Measurements from ENCODE around the gene MDC1. TPM values are rescaled to one million over a fixed set of nuclear protein-coding genes. Genes with fewer than 3 reads are reported as not detected.

Gene MDC1
- total RNA-seq, 4 donors from 2014 or later, result 10.4 to 27.0 (median 16.3) TPM

- peaks cover 65% of the 10 kb centered on the region for H3K4me1 ChIP-seq
- H3K4me3 ChIP-seq, result no peak overlapping the region
- TF ChIP-seq CTCF (IDR thresholded peaks at IDR 0.05) (no peak), POLR2AphosphoS5 (IDR thresholded peaks at IDR 0.05) (no peak), POLR2A (IDR thresholded peaks at IDR 0.05) (no peak), EP300 (IDR thresholded peaks at IDR 0.05) (no peak)
- H3K27me3 ChIP-seq, result no peaks in the 10 kb centered on the region
- DNase-seq (ENCODE audit: low spot score in 2 of 2), result no peak
- 84% methylated on average over 3 of the region's 3 CpGs for WGBS
- no peaks in the 10 kb centered on the region for H3K9me3 ChIP-seq
- H3K36me3 ChIP-seq, result no peaks in the 10 kb centered on the region
- H3K27ac ChIP-seq, result no peak overlapping the region
Measured at GRCh38 chr6:30754631-30755030, 37.5 kb upstream of the MDC1 start.

DNA sequence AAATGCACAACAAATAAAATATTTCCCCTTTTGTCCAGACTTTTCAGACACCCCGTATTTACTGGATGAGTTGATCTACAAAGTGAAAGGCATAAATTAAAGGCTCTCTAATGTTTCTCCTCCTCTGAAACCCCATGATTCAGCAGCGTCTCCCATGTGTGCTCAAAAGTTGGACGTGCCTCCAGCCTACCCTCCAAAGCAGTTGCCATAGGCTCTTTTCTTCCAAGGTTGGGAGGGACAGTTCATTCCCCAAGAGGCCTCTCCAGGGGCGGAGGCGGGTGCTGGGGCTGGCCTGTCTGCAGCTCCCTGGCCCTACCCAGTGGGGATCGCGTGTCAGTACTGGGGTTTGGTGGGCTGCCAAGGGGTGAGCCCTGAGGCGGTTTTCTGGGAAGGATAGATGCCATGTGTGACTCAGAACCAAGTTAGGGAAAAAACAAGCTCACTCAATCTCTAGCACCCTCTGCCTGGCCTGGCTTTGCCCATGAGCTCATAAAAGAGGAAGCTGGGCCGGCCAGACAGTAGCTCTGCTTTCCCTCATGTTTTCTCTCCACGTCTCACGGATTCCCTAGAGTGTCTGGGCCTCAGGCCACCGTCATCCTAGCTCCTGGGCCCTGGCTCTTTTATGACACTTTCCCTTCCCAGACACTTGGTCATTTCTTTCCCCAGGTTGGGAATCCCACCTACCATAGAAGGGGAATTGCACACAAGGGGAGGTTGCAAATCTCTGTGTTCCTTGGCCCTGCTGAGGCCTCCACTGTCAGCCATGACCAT lies 35.3 kb upstream of the MDC1 start:
- TF ChIP-seq POLR2AphosphoS5 (IDR thresholded peaks at IDR 0.05), result peak in 2 of 3 donors; percentile 74 to 84
- TF ChIP-seq EP300 (IDR thresholded peaks at IDR 0.05), result no peak
- Histone ChIP-seq H3K27me3 (no peaks in the 10 kb centered on the region), H3K4me3 (no peak overlapping the region), H3K36me3 (no peaks in the 10 kb centered on the region), H3K4me1 (peaks cover 75% of the 10 kb centered on the region), H3K27ac (peak overlapping the region; percentile 80), H3K9me3 (no peaks in the 10 kb centered on the region)
- WGBS, result 17% methylated on average over 12 of the region's 12 CpGs
- DNase-seq (ENCODE audit: low spot score in 2 of 2), result peak; percentile 96 to 97

DNA sequence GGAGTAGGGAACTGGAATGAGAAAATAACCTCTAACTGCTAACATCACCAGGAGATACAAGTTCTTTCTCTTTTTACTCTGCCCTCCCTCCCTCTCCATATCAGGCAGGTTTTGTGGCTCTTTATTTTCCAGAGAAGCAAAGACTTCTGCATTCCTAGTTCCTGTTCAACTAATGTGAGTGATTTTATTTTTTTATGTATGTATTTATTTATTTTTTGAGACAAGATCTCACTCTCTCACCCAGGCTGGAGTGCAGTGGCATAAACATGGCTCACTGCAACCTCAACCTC lies 33.2 kb upstream of the MDC1 start:
- H3K4me1 ChIP-seq, result peaks cover 62% of the 10 kb centered on the region
- no peak for DNase-seq (ENCODE audit: low spot score in 2 of 2)

GRCh38 chr6:30749554-30750378 lies 32.7 kb upstream of the MDC1 start:
- Histone ChIP-seq H3K27me3 (no peaks in the 10 kb centered on the region), H3K4me3 (no peak overlapping the region), H3K36me3 (no peaks in the 10 kb centered on the region), H3K27ac (peak overlapping the region; percentile 73), H3K4me1 (peaks cover 66% of the 10 kb centered on the region), H3K9me3 (no peaks in the 10 kb centered on the region)
- no peak for TF ChIP-seq CTCF (IDR thresholded peaks at IDR 0.05)
- TF ChIP-seq POLR2A (IDR thresholded peaks at IDR 0.05), result no peak
- no peak for TF ChIP-seq EP300 (IDR thresholded peaks at IDR 0.05)
- TF ChIP-seq POLR2AphosphoS5 (IDR thresholded peaks at IDR 0.05), result no peak
- WGBS, result 78% methylated on average over 12 of the region's 12 CpGs
- no peak for DNase-seq (ENCODE audit: low spot score in 2 of 2)

More for the DNA sequence above, 33.2 kb upstream of the MDC1 start:
- Histone ChIP-seq H3K9me3 (no peaks in the 10 kb centered on the region), H3K27me3 (no peaks in the 10 kb centered on the region), H3K27ac (peak overlapping the region; percentile 73), H3K4me3 (no peak overlapping the region), H3K36me3 (no peaks in the 10 kb centered on the region)
- no peak for TF ChIP-seq POLR2A (IDR thresholded peaks at IDR 0.05)
- no peak for TF ChIP-seq POLR2AphosphoS5 (IDR thresholded peaks at IDR 0.05)

DNA sequence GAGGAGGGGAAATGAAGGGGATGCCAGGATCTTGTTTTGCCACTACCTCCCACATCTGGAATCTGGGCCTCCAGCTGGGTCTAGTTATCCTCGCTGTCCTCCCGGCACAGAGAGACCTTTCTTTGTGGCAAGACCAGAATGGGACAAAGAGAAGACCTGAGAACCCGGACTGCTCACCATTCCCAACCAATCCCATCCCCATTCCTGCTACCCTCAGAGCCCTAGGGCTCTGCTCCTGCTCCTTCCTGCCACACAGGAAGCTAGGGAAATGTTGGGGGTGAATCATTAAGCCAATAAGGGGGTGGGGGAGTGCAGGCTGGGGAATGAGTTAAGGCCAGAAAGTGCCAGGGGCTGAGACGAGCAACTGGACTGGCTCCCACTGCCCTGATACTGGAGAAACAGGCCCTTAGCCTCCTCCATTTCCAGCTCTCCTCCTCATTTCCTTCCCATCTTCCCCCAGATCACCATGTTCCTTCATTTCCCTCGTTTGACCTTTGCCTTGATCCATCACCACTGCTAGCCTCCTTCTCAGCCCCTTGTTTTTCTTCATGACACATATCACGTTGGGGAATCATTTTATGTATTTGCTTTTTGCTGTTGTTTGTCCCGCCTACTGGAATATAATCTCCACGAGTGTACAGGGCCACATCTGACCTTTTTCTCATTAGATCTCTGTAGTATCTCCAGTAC lies 31.9 kb upstream of the MDC1 start:
- no peaks in the 10 kb centered on the region for H3K9me3 ChIP-seq
- no peaks in the 10 kb centered on the region for H3K36me3 ChIP-seq
- 44% methylated on average over 8 of the region's 8 CpGs for WGBS
- H3K4me1 ChIP-seq, result peaks cover 72% of the 10 kb centered on the region
- DNase-seq (ENCODE audit: low spot score in 2 of 2), result no peak
- no peak for TF ChIP-seq EP300 (IDR thresholded peaks at IDR 0.05)
- TF ChIP-seq CTCF (IDR thresholded peaks at IDR 0.05), result no peak
- no peak for TF ChIP-seq POLR2AphosphoS5 (IDR thresholded peaks at IDR 0.05)
- no peak for TF ChIP-seq POLR2A (IDR thresholded peaks at IDR 0.05)
- H3K27me3 ChIP-seq, result no peaks in the 10 kb centered on the region
- no peak overlapping the region for H3K4me3 ChIP-seq
- peak overlapping the region; percentile 73 for H3K27ac ChIP-seq
